ENCODE measurements around the gene MIDN.
"Not testable (repeated sequence)": the region's sequence is repeated elsewhere in the genome, so short reads cannot be mapped to it uniquely, and the experiment has no call there.

The MIDN gene

DNA sequence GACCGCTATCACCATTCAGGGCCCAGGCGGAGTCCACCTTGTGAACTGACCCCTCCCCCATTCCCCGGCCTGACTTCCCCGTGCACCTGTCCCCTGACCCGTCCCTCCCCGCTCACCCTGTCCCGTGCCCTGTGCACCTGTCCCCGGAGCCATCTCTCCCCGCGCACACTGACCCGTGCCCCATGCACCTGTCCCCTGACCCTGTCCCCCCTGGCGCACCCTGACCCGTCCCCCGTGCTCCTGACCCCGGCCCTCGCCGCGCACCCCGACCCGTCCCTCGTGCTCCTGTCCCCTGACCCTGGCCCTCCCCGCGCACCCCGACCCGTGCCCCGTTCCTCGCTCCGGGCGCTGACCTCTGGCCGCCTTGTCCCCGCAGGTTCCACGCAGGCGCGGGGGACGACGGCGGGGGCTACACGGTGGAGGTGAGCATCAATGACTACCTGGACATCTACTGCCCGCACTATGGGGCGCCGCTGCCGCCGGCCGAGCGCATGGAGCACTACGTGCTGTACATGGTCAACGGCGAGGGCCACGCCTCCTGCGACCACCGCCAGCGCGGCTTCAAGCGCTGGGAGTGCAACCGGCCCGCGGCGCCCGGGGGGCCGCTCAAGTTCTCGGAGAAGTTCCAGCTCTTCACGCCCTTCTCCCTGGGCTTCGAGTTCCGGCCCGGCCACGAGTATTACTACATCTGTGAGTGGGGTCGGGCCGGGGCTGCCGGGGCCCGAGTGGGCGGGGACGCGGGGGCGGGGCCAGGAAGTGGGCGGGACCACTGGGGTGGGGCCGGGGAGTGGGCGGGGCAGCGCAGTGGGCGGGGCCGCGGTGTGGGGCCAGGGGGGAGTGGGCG lies 47.0 kb downstream of the MIDN start:
- no peak for DNase-seq (ENCODE audit: low read depth)

GRCh38 chr19:1296078-1296477 lies 47.7 kb downstream of the MIDN start:
- DNase-seq (ENCODE audit: low read depth), result no peak

- DNase-seq (ENCODE audit: low read depth), result no peak
These were observed 48.3 kb downstream of the MIDN start for GRCh38 chr19:1296575-1297271.

DNA sequence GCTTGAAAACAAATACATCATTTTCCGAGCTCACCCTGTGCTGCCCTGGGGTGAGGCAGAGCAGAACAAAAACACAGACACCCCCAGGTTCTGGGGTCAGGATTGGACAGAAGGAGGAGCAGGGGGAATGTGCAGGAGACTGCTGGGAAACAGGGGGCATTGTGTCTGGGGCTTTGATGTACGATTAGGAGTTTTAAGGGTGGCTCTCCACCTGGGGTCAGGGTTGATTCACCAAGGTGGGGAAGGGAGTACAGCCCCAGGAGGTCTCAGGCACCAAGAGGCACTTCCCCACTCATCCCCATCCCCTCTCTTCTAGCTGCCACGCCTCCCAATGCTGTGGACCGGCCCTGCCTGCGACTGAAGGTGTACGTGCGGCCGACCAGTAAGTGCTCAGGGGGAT lies 49.9 kb downstream of the MIDN start:
- no peak for DNase-seq (ENCODE audit: low read depth)

DNA sequence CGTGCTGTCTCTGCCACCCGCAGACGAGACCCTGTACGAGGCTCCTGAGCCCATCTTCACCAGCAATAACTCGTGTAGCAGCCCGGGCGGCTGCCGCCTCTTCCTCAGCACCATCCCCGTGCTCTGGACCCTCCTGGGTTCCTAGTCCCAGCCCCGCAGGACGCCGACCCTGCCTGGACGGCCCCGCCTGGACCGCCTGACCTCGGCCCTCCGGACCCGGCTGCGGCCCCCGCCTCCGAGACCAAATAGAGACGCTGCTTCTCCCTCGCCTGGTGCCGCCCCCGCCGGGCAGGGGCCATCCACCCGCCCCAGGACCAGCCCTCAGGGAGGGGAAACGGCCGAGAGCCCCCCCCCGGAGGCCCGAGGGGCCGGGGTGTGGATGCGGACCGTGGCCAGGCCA lies 51.4 kb downstream of the MIDN start:
- DNase-seq (ENCODE audit: low read depth), result no peak

GRCh38 chr19:1300744-1301490 lies 52.5 kb downstream of the MIDN start:
- DNase-seq (ENCODE audit: low read depth), result no peak

- no peak for DNase-seq (ENCODE audit: low read depth)
These were observed 54.3 kb downstream of the MIDN start for GRCh38 chr19:1302533-1303239.

DNA sequence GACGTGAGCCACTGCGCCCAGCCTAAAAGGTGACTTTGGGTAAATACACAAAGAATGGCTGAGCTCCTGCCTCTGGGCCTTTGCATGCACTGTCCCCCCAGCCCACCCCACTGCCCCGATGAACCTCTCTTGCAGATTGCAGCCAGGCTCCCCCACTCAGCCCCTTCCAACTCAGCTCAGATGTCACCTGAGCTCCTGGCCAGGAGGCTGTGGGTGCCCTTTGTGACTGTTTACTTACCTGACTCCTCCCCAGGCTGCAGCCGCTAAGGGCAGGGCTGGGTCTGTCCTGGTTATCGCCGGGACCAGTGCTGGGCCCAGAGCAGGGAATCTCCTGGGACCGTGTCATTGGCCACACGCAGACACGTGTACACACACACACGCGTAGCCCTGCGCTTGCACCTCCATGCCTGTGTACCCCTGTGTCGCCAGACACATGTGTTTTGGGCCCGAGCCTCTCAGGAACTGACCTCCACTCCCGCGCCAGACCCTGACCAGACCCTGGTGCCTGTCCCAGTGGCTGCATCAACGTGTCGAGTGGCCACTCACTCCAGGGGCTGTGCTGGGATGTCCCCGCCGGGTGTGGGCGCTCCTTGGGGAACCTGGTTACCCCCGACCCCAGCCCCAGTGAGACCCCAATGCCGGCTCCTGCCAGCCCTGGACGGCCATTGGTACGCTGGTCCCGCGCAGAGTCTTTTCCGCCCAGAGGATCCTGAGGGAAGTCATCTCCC lies 56.0 kb downstream of the MIDN start:
- DNase-seq (ENCODE audit: low read depth), result no peak

GRCh38 chr19:1305354-1305753 lies 57.0 kb downstream of the MIDN start:
- DNase-seq (ENCODE audit: low read depth), result not testable (repeated sequence)

DNA sequence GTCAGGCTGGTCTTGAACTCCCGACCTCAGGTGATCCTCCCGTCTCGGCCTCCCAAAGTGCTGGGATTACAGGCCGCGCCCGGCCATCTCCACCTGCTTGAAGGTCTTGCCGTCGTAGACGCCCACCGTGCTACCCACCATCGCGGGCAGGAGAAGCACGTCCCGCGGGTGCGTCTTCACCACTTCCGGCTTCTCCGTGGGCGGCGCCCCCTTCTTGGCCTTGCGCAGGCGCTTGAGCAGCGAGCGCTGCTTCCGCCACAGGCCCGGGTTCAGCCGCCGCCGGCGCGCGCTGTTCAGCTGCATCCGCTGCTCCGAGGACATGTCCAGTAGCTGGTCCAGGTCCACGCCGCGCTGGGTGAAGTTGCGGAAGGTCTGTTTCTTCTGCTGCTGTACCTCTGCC lies 58.9 kb downstream of the MIDN start:
- no peak for DNase-seq (ENCODE audit: low read depth)

DNA sequence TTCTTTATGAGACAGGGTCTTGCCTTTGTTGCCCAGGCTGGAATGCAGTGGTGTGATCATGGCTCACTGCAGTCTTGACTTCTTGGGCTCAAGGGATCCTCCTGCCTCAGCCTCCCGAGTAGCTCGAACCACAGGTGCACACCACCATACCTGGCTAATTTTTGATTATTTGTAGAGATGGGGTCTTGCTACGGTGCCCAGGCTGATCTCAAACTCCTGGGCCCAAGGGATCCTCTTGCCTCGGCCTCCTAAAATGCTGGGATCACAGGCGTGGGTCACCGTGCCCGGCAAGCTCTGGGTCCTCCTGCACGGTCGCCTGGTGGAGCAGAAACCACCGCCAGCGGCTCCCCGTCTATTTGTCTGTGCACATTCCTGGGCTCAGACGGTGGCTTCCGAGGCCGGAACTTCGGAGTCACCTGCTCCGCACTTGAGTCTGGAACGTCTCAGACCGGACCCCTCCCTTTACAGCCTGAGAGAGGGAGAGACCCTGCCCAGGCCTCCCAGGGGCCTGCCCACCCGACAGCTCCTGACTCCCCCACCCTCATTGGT lies 59.4 kb downstream of the MIDN start:
- no peak for DNase-seq (ENCODE audit: low read depth)

DNA sequence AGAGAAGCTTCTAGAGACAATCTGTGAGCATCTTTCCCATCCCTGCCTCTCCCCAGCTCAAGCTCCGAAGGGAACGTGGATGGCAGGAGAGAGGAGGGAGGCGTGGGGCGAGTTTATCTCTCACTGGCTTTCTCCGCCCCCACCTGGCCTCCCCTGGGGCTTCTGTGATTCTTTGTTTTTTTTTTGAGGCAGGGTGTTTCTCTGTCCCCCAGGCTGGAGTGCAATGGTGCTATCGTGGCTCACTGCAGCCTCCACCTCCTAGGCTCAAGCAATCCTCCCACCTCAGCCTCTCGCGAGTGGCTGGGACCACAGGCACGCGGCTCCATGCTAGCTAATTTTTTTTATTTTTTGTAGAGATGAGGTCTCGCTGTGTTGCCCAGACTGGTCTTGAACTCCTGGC lies 60.3 kb downstream of the MIDN start:
- DNase-seq (ENCODE audit: low read depth), result no peak

Data from stimulated activated CD8-positive, alpha-beta memory T cell treated with anti-CD3 and anti-CD28 coated beads, Interleukin-12 subunit alpha, Interleukin-12 subunit beta, amount 100 ng/mL, for 4 hours (primary cell).